ENCODE results near the gene TP53I11.

TP53I11 gene

DNA sequence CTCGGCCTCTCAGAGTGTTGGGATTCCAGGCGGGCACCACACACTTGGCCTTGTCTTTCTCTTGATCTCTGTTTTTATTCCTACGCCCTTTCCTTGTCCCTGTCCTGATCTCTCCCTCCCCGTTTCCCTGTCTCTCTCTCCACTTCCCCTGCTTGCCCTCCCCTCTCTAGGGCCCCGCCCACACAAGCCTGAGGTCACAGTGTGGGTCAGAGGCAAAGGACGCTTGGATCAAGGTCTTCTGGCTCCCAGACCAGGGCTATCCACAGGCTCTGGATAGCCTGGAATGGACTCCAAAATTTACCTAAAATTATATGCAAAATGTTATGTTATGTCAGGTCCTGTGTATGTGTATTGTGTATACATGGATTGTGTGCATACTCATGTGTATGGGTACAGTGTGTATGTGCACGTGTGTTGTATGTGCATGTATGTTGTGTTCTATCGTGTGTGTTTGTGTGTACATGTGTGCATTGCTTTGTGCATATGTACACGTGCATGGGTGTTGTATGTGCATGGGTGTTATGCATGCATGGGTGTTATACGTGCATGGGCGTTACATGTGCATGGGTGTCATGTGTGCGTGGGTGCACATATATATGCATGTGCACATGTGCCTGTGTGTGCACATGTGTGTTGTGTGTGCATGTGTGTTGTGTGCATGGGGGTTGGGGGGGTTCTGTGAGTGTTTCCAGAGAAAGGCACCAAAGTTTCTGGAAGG lies 38.3 kb downstream of the TP53I11 start:
- DNase-seq (ENCODE audit: low spot score) = no peak

DNA sequence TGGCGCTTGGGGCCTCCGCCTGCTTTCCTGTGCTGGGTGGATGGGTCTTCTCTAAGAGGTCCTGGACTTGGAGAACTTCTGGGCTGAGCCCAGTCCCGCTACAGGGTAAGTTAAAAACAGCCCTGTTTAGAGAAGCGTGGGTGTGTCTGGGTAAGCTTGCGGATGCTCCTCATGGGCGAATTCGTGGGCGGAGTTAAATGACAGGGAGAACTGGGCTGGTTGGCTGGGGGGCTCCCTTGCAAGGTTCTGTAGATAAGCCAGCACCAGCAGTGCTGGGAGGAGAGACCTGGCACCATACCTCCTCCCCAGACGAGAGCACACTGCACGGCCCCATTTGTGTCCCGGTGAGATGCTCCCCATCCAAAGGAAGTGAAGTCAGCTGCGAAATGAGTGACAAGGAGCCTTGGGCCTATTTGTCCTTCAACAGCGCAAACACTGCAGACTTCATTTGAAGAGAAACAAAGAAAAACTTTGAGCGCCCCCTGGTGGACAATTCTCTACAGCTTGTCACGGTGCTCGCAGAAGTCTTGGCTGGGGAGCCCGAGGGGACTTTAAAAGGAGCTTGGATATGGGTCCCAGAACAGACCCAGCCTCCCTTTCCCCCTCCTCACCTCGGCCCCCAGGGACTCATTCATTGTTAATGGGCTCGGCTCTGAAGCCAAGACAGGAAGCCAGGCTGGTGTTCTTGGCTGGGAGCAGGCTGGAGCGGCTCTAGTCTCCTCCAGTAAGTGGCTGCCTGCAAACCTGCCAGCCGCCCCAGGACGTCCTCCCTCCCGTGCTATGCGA lies 39.5 kb downstream of the TP53I11 start:
- peak; percentile 76 for DNase-seq (ENCODE audit: low spot score)

DNA sequence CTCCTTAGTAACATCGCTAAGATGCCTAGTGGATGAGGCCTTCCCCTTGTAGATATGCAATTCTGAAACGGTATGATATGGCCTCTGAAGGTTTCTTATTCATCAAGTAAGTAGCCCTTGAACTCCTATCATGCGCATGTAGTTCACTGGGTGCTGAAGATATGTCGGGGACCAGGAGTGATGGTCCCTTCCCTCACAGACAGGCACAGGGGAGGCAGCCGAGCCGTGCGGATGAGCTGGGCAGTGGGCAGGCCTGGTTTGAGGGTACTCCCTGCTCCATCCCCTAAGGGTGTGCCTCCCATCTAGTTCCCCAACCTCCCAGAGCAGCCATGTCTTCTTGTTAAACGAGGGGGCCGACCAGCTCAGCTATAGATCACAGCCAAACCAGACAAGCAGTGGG lies 40.1 kb downstream of the TP53I11 start:
- no peak for DNase-seq (ENCODE audit: low spot score)

- no peak for DNase-seq (ENCODE audit: low spot score)
These were observed 41.1 kb downstream of the TP53I11 start for GRCh38 chr11:44909557-44909956.

DNA sequence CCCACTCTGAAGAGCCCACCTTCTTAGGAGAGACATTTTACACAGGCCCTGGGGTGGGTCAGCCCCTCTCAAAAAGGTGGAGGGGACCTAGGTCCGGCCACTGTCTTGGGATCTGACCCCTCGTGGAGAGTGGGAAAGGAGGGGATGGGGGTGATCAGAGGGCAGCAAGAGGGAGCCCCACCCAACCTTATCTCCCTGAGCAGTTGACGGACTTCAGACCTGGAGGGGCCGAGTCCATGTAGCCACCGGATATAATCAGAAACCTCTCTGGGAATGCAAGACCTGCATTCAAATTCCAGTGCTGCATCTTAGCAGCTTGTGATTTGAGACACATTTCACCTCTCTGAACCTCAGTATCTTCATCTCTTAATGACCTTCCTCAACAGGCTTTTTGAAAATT lies 44.0 kb downstream of the TP53I11 start:
- no peak for DNase-seq (ENCODE audit: low spot score)

DNA sequence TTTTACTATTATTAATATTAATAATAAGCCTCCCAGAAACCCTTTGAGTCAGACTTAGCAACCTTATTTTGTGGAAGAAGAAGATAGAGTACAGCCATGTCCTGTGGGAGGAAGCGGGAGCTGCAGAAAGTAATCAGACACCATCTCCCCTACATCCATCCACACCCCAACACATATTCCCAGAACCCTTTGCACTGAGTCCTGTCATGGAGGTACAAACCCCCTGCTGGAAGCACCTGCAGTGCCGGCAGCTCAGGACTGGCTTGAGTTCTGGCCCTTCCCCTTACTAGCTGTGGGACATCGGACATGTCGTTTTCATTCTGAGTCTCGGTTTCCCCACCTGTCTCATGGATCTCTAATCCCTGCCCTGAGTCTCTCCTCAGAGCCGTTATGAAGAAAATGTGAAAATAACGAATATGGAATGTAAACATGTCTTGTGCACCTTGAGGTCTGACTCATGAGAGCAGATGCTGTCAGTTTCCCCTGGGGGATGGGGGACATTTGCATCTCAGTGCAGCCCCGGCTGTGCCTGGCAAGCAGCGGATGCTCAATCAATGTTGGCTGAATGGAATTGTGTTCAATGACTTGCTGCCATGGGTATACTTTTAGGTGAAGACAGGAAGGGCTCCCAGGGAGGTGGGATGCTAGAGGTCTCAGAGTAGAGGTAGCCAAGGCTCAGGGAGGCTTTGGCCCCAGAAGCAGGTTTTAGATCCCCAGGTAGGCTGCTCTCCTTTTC lies 45.4 kb downstream of the TP53I11 start:
- no peak for DNase-seq (ENCODE audit: low spot score)

GRCh38 chr11:44904261-44905020 lies 46.2 kb downstream of the TP53I11 start:
- DNase-seq (ENCODE audit: low spot score) = no peak

DNA sequence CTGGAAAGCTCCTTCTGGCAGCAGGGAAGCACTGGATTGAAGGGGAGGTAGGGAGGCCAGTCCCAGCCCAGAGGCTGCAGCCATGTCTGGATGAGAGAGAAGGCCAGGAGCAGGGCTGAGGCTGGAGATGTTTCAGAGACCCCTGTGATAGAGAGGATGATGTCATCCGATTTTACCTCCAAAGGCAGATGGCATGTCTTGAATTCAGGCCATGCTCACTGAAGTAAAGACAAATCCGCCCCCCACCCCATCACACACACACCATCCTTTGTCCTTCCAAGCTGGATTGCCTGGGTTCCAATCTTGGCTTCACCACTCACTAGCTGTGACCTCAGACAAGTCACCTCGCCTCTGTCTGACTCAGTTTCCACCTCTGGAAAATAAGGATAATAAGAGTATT lies 47.2 kb downstream of the TP53I11 start:
- no peak for DNase-seq (ENCODE audit: low spot score)

DNA sequence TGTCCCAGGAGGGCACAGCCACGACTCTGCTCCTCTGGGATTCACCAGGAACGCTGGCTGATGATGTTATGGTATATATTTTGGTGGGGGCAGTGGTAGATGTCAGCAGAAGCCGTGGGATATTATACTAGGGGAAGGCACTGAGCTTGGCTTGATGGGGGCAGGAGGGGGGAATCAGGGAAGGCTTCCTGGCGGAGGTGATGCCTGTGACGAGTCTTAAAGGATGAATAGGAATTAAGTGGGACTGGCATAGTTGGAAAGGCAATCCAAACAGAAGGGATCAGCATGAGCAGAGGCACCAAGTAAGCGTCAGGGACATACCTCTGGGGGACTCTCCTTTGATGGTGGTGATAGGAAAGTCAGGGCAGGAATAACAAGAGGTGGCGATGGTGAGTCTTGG lies 47.6 kb downstream of the TP53I11 start:
- no peak for DNase-seq (ENCODE audit: low spot score)

GRCh38 chr11:44901786-44902185 lies 48.9 kb downstream of the TP53I11 start:
- DNase-seq (ENCODE audit: low spot score) = no peak

GRCh38 chr11:44901120-44901633 lies 49.5 kb downstream of the TP53I11 start:
- no peak for DNase-seq (ENCODE audit: low spot score)

GRCh38 chr11:44899959-44900358 lies 50.7 kb downstream of the TP53I11 start:
- DNase-seq (ENCODE audit: low spot score) = no peak

GRCh38 chr11:44893846-44894617 lies 56.7 kb downstream of the TP53I11 start:
- peak; percentile 26 for DNase-seq (ENCODE audit: low spot score)

DNA sequence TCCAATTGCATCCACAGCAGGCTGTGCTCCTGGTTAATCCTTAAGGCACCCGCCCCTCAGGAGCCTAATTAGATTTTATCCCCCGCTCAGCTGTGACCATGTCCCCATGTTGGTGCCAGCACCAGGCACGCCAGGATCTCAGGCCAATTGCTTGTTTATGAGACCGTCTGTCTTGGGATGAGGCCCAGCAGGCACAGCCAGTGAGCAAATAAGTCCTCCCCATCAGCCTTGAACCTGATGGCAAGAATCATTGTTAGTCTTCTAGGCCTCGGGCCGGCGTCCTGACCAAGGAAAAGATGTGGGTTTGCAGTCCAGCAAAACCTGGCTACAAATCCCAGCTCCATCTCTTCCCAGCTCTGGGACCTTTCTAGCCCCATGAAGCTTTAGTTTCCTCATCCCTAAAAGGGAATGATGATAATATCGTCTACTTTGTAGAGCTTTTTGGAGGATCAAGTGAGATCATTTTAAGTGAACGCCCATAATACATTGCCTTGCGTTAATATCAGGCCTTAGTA lies 57.3 kb downstream of the TP53I11 start:
- no peak for DNase-seq (ENCODE audit: low spot score)

GRCh38 chr11:44892843-44893242 lies 57.8 kb downstream of the TP53I11 start:
- no peak for DNase-seq (ENCODE audit: low spot score)

GRCh38 chr11:44889266-44889665 lies 61.4 kb downstream of the TP53I11 start:
- no peak for DNase-seq (ENCODE audit: low spot score)

- DNase-seq (ENCODE audit: low spot score) = no peak
These were observed 63.0 kb downstream of the TP53I11 start for GRCh38 chr11:44887636-44888035.

- no peak for DNase-seq (ENCODE audit: low spot score)
These were observed 63.9 kb downstream of the TP53I11 start for GRCh38 chr11:44886790-44887140.

GRCh38 chr11:44885919-44886789 lies 64.5 kb downstream of the TP53I11 start:
- DNase-seq (ENCODE audit: low spot score) = no peak
